Thyroid gland (tissue), 4 donors: ENCODE results near the gene ZBTB8A.

Experiments used
- POLR2A ChIP-seq, 2 donors: fragments of 450-650 bp; IDR thresholded peaks; one replicate each; pipeline ENCODE4 v1.6.1; 2017; ENCODE audit warnings: antibody characterized with exemption in 2 of 2, mild to moderate bottlenecking in 2 of 2, moderate library complexity in 1 of 2
- TF ChIP-seq, protein P1 (sequence below), 6 experiments: fragments of 200-600 bp in 3 of 6; fragments of 450-650 bp in 3 of 6; sonication (generic) in 3 of 6; IDR thresholded peaks; one replicate each; pipeline ENCODE4 v1.5.1; 2016 to 2019; ENCODE audit warnings: antibody characterized with exemption in 6 of 6, mild to moderate bottlenecking in 2 of 6, inconsistent platforms in 1 of 6, moderate library complexity in 1 of 6

DNA sequence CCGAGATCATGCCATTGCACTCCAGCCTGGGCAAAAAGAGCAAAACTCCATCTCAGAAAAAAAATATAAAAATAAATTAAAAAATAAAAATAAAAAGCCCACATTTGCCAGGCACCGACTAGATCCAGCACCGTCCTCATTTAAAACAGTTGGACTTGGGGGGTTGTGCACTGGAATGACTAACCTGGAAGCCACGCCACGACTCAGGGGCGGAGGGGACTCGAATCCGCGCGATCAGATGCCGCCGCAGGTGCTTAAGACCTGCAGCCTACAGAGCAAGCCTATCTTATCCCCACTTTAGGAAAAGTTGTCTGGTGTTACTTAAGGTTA is 72.6 kb downstream of the ZBTB8A start:
- TF ChIP-seq, protein P1, sequence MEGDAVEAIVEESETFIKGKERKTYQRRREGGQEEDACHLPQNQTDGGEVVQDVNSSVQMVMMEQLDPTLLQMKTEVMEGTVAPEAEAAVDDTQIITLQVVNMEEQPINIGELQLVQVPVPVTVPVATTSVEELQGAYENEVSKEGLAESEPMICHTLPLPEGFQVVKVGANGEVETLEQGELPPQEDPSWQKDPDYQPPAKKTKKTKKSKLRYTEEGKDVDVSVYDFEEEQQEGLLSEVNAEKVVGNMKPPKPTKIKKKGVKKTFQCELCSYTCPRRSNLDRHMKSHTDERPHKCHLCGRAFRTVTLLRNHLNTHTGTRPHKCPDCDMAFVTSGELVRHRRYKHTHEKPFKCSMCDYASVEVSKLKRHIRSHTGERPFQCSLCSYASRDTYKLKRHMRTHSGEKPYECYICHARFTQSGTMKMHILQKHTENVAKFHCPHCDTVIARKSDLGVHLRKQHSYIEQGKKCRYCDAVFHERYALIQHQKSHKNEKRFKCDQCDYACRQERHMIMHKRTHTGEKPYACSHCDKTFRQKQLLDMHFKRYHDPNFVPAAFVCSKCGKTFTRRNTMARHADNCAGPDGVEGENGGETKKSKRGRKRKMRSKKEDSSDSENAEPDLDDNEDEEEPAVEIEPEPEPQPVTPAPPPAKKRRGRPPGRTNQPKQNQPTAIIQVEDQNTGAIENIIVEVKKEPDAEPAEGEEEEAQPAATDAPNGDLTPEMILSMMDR (IDR thresholded peaks at IDR 0.05): no peak
- TF ChIP-seq POLR2A (IDR thresholded peaks at IDR 0.05): no peak
